ENCODE measurements around the gene ROS1.

DNA sequence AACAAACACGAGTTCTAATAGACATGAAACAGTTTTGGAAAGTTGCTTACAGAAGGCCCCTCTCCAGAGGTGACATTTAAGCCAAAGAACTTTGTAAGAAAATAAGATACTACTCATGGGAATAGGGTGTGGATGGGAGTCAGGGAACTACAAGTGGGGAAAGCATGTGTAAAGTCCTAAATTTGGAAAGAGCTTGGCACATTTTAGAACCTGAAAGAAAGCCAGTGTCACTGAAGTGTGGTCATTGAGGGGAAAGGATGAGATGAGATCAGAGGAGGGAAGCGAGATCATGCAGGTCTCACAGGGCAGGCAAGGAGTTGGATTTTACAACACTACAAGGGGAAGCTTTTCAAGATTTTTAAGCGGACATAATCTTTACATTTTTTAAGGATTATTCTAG, 122.4 kb downstream of the ROS1 start:
- TF ChIP-seq, protein P1, sequence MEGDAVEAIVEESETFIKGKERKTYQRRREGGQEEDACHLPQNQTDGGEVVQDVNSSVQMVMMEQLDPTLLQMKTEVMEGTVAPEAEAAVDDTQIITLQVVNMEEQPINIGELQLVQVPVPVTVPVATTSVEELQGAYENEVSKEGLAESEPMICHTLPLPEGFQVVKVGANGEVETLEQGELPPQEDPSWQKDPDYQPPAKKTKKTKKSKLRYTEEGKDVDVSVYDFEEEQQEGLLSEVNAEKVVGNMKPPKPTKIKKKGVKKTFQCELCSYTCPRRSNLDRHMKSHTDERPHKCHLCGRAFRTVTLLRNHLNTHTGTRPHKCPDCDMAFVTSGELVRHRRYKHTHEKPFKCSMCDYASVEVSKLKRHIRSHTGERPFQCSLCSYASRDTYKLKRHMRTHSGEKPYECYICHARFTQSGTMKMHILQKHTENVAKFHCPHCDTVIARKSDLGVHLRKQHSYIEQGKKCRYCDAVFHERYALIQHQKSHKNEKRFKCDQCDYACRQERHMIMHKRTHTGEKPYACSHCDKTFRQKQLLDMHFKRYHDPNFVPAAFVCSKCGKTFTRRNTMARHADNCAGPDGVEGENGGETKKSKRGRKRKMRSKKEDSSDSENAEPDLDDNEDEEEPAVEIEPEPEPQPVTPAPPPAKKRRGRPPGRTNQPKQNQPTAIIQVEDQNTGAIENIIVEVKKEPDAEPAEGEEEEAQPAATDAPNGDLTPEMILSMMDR (IDR thresholded peaks at IDR 0.05) = no peak
- no peak for TF ChIP-seq POLR2A (IDR thresholded peaks at IDR 0.05)

Measured in right lobe of liver (tissue), 4 donors.